Esophagus (tissue), 2 donors: Measurements from ENCODE around the gene ZNF594. TPM values are rescaled to one million over a fixed set of nuclear protein-coding genes. Genes with fewer than 3 reads are reported as not detected.
"Not testable (repeated sequence)": the region's sequence is repeated elsewhere in the genome, so short reads cannot be mapped to it uniquely, and the experiment has no call there.

Experiments
- H3K27ac ChIP-seq, 2 donors: one replicate each; pipeline ENCODE4 v1.5.1; 2013; ENCODE audit warnings: low read depth in 2 of 2, mild to moderate bottlenecking in 2 of 2, inconsistent platforms in 1 of 2, low read length in 1 of 2, moderate library complexity in 1 of 2
- H3K27me3 ChIP-seq, 2 donors: one replicate each; pipeline ENCODE4 v1.6.1; 2013; ENCODE audit warnings: low read length in 2 of 2, control low read depth in 1 of 2, mild to moderate bottlenecking in 1 of 2; ENCODE audit not compliant: insufficient read depth in 2 of 2, control insufficient read depth in 1 of 2
- H3K36me3 ChIP-seq, 2 donors: one replicate each; pipeline ENCODE4 v1.6.1; 2013; ENCODE audit warnings: low read length in 1 of 2; ENCODE audit not compliant: control insufficient read depth in 2 of 2, insufficient read depth in 2 of 2
- H3K4me1 ChIP-seq, 2 donors: one replicate each; pipeline ENCODE4 v1.6.1; 2013; ENCODE audit warnings: low read length in 1 of 2; ENCODE audit not compliant: control insufficient read depth in 2 of 2, insufficient read depth in 2 of 2
- H3K4me3 ChIP-seq, 2 donors: one replicate each; pipeline ENCODE4 v1.5.1; 2013; ENCODE audit warnings: low read length in 2 of 2, mild to moderate bottlenecking in 2 of 2, low read depth in 1 of 2, moderate library complexity in 1 of 2
- H3K9me3 ChIP-seq, 2 donors: one replicate each; pipeline ENCODE4 v1.6.1; 2013; ENCODE audit warnings: mild to moderate bottlenecking in 2 of 2, low read depth in 1 of 2, low read length in 1 of 2, moderate library complexity in 1 of 2; ENCODE audit not compliant: control insufficient read depth in 2 of 2, insufficient read depth in 1 of 2
- WGBS, 2 donors: extraction: QIAGEN DNeasy Blood & Tissue Kit; methylation state at CpG; one replicate each; pipeline ENCODE4 v1.1.7; 2013; 5-methylcytosine and 5-hydroxymethylcytosine counted together
- polyA plus RNA-seq, 2 donors: library from polyadenylated mRNA; stranded (reverse); fragments of 200-250 nt; gene quantifications; one replicate each; pipeline ENCODE4 v1.2.3, GENCODE V29; 2013
- donor health status: healthy with polysubstance abuse.
- donor health status: Bipolar disorder and iron deficiency.

Gene ZNF594
- polyA plus RNA-seq, 2 donors = 0.86 to 1.7 TPM

DNA sequence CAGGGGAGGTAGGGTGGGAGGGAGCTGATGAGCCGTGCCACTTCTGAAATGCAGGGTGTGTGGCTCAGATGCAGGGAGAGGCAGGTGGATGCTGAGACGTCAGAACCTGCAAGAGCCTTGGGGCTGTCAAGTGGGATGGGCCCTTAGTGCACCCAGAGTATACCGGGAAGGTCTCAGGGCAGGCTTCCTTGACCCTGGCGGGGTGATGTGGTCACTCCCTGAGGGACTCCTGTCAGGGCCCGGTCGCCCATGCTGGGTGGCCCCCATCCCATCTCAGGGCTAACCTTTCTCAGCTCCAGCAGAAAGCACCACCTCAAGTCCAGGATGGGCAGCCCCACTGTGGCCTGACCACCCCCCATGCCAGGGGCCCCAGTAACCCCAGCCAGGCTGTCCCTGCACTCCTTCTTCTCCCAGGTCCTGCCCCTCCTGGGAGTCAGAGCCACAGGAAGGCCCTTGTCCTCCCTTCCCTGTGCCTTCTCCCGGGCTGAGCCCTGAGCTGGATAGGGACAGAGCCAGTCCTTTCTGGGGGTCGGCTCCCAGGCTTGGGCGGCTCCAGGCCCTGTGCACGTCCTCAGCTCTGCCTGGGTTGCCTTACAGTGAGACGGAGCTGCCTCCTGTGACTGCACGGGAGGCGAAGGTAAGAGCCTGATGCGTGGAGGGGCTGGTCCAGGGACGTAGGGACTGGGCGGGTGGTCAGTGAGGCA lies 59.7 kb downstream of the ZNF594 start:
- not testable (repeated sequence) for H3K36me3 ChIP-seq, H3K4me3 ChIP-seq, H3K27me3 ChIP-seq, H3K27ac ChIP-seq, H3K9me3 ChIP-seq, H3K4me1 ChIP-seq
- 83 to 91% methylated on average over 15 to 16 of the region's 16 CpGs for WGBS, 2 donors

GRCh38 chr17:5131146-5131715 lies 60.4 kb downstream of the ZNF594 start:
- no peaks in the 10 kb centered on the region for H3K4me1 ChIP-seq
- no peaks in the 10 kb centered on the region for H3K36me3 ChIP-seq
- 89% methylated on average over 7 of the region's 7 CpGs for WGBS, 2 donors
- no peaks in the 10 kb centered on the region for H3K9me3 ChIP-seq
- H3K27me3 ChIP-seq = no peaks in the 10 kb centered on the region
- H3K27ac ChIP-seq = no peak overlapping the region
- no peak overlapping the region for H3K4me3 ChIP-seq

DNA sequence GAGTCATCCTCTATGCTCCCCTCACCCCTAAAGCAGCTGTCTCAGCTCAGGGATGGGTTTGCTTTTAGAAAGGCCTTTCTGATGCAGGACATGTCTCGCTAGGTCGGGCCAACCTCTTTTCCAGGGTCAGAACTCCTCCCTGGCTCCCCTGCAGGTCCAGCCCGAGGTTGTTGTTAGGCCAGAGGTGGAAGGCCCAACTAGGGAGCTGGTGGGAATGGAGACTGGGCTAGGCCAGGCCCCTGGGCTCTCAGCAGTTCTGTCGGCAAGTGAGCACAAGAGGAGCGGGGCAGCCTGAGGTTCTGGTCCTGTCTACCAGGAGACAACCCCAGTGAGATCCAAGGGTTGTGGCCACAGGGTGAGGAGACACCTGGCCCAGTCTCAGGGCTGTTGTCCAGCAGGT lies 61.0 kb downstream of the ZNF594 start:
- not testable (repeated sequence) for H3K27me3 ChIP-seq, H3K36me3 ChIP-seq, H3K27ac ChIP-seq, H3K9me3 ChIP-seq, H3K4me3 ChIP-seq, H3K4me1 ChIP-seq
- WGBS, 2 donors = 77 to 87% methylated on average over 5 of the region's 5 CpGs

GRCh38 chr17:5130261-5130660 lies 61.4 kb downstream of the ZNF594 start:
- not testable (repeated sequence) for H3K27ac ChIP-seq, H3K9me3 ChIP-seq, H3K4me1 ChIP-seq, H3K4me3 ChIP-seq, H3K36me3 ChIP-seq, H3K27me3 ChIP-seq
- 90 to 93% methylated on average over 10 of the region's 10 CpGs for WGBS, 2 donors

GRCh38 chr17:5129770-5130169 lies 61.9 kb downstream of the ZNF594 start:
- 88 to 89% methylated on average over 8 of the region's 8 CpGs for WGBS, 2 donors
- not testable (repeated sequence) for H3K27ac ChIP-seq, H3K4me3 ChIP-seq, H3K9me3 ChIP-seq, H3K36me3 ChIP-seq, H3K27me3 ChIP-seq, H3K4me1 ChIP-seq

Other genes with a start within 250 kb of the ZNF594 start
- 100 to 1,000 TPM; 371 to 761 TPM for gene PFN1, start 243.3 kb downstream of the ZNF594 start, polyA plus RNA-seq
- gene ENO3, start 240.7 kb downstream of the ZNF594 start, polyA plus RNA-seq = 10 to 100 TPM in 1 of 2 donors, 1 to 10 TPM in 1; 1.7 to 10.8 TPM
- gene SPAG7, start 224.1 kb downstream of the ZNF594 start, polyA plus RNA-seq = 10 to 100 TPM; 48.9 to 56.4 TPM
- gene CAMTA2, start 204.2 kb downstream of the ZNF594 start, polyA plus RNA-seq = 10 to 100 TPM; 26.3 to 50.8 TPM
- gene INCA1, start 194.3 kb downstream of the ZNF594 start, polyA plus RNA-seq = 1 to 10 TPM in 1 of 2 donors, under 1 TPM in 1; 0.67 to 1.2 TPM
- 10 to 100 TPM; 64.7 to 71.6 TPM for gene KIF1C, start 193.9 kb downstream of the ZNF594 start, polyA plus RNA-seq
- 1 to 10 TPM in 1 of 2 donors, under 1 TPM in 1; 0.92 to 3.1 TPM for gene SLC52A1, start 156.4 kb downstream of the ZNF594 start, polyA plus RNA-seq
- gene ZFP3, start 113.4 kb downstream of the ZNF594 start, polyA plus RNA-seq = 1 to 10 TPM; 1.5 to 1.8 TPM
- 1 to 10 TPM; 4.3 to 5.8 TPM for gene ZNF232, start 80.0 kb downstream of the ZNF594 start, polyA plus RNA-seq
- gene USP6, start 75.8 kb downstream of the ZNF594 start, polyA plus RNA-seq = under 1 TPM; 0.02 to 0.04 TPM
- under 1 TPM; 0.18 to 0.29 TPM for gene SCIMP, start 43.0 kb upstream of the ZNF594 start, polyA plus RNA-seq
- gene RABEP1, start 90.4 kb upstream of the ZNF594 start, polyA plus RNA-seq = 1 to 10 TPM; 8.8 to 9.0 TPM
- gene NUP88, start 227.8 kb upstream of the ZNF594 start, polyA plus RNA-seq = 10 to 100 TPM; 55.3 to 65.7 TPM
- gene RPAIN, start 228.3 kb upstream of the ZNF594 start, polyA plus RNA-seq = 10 to 100 TPM; 22.1 to 23.9 TPM
- gene C1QBP, start 247.3 kb upstream of the ZNF594 start, polyA plus RNA-seq = 100 to 1,000 TPM; 118 to 204 TPM